Measurements from ENCODE around the gene MRPL51.

DNA sequence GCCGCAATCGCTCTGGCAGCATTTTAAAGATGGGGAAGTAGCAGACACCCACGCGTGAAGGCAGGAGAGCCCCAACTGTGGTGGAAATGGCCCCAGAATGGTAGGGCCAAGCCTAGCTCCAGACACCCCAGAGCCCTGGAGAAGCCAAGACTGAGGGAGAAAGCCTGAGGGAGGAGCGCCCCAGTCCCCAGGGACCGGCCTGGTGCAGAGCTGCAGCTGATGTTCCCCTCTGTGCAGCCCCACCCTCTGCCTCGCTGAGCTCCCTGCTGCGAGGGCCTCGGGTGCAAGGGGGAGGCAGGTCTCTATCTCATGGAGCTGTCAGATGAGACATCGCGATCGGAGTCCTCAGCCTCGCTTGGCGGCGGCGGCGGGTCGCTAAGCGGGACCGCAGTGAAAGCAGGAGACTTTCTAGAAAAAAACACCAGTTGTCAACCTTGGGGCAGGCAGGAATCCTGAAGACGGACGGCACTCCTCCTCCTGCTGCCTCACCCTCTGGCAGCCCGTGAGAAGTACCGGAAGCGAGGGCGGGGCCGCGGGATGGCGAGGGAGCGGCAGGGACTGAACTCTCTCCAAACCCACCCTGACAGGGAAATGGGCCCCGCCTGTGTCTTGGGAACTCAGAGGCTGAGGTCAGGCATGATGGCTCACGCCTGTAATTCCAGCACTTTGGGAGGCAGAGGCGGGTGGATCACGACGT is 47.3 kb upstream of the MRPL51 start:
- TF ChIP-seq, protein P1, sequence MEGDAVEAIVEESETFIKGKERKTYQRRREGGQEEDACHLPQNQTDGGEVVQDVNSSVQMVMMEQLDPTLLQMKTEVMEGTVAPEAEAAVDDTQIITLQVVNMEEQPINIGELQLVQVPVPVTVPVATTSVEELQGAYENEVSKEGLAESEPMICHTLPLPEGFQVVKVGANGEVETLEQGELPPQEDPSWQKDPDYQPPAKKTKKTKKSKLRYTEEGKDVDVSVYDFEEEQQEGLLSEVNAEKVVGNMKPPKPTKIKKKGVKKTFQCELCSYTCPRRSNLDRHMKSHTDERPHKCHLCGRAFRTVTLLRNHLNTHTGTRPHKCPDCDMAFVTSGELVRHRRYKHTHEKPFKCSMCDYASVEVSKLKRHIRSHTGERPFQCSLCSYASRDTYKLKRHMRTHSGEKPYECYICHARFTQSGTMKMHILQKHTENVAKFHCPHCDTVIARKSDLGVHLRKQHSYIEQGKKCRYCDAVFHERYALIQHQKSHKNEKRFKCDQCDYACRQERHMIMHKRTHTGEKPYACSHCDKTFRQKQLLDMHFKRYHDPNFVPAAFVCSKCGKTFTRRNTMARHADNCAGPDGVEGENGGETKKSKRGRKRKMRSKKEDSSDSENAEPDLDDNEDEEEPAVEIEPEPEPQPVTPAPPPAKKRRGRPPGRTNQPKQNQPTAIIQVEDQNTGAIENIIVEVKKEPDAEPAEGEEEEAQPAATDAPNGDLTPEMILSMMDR (IDR thresholded peaks at IDR 0.05): no peak
- TF ChIP-seq POLR2AphosphoS5 (IDR thresholded peaks at IDR 0.05) (peak; percentile 83 to 91 (median 85)), EP300 (IDR thresholded peaks at IDR 0.05; ENCODE audit: low read depth) (no peak), POLR2A (IDR thresholded peaks at IDR 0.05) (peak; percentile 77)
